ENCODE measurements around the gene ATL3. TPM values are rescaled to one million over a fixed set of nuclear protein-coding genes. Genes with fewer than 3 reads are reported as not detected.

ATL3 gene
- polyA plus RNA-seq, 1 donor from 2014 or later: 4.0 TPM

DNA sequence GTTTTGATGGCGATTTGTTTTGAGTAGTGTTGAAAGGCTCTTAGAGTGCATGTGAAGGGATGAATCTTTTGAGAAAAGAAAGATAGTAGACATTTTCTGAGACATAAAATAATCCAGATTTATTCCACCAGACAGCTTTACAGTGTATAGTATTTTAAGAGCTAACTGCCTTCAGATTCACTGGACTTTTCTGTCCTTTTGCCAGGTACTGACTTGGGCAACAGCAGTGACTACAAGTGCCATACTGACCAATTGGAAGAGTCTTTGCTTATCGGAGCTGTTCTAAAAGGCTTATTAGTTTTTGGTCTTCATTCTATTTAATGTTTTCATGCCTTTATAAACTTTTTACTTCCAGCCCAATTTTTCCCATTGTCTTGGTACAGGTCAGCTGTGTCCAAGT lies 42.6 kb upstream of the ATL3 start:
- H3K27ac ChIP-seq (ENCODE audit: low read length): no peak overlapping the region
- no peak overlapping the region for H3K4me3 ChIP-seq (ENCODE audit: low read length)
- peaks cover 85% of the 10 kb centered on the region for H3K79me2 ChIP-seq (replicated peaks; ENCODE audit: insufficient read depth, low read length)
- H3K36me3 ChIP-seq (ENCODE audit: insufficient read depth, low read length): no peaks in the 10 kb centered on the region
- H3K9ac ChIP-seq (ENCODE audit: low read length): no peak overlapping the region
- H2AFZ ChIP-seq (ENCODE audit: low read depth, low read length): no peak overlapping the region
- no peaks in the 10 kb centered on the region for H3K9me3 ChIP-seq (ENCODE audit: low read length)
- H4K20me1 ChIP-seq (ENCODE audit: insufficient read depth): peaks cover 34% of the 10 kb centered on the region
- no peaks in the 10 kb centered on the region for H3K9me2 ChIP-seq (ENCODE audit: insufficient read depth, low read length)
- TF ChIP-seq TAF1 (IDR thresholded peaks at IDR 0.05; ENCODE audit: low read depth) (no peak), POLR2AphosphoS5 (IDR thresholded peaks at IDR 0.05) (no peak), SMC3 (conservative IDR thresholded peaks at IDR 0.05; ENCODE audit: poor library complexity) (no peak), MXI1 (conservative IDR thresholded peaks at IDR 0.05; ENCODE audit: poor library complexity, severe bottlenecking) (no peak), RAD21 (conservative IDR thresholded peaks at IDR 0.05) (no peak), EP300 (conservative IDR thresholded peaks at IDR 0.05; ENCODE audit: poor library complexity, severe bottlenecking) (no peak), EZH2 (IDR thresholded peaks at IDR 0.05; ENCODE audit: borderline replicate concordance, insufficient read depth, low read length, poor library complexity, severe bottlenecking) (no peak)
- TF ChIP-seq, protein P1, sequence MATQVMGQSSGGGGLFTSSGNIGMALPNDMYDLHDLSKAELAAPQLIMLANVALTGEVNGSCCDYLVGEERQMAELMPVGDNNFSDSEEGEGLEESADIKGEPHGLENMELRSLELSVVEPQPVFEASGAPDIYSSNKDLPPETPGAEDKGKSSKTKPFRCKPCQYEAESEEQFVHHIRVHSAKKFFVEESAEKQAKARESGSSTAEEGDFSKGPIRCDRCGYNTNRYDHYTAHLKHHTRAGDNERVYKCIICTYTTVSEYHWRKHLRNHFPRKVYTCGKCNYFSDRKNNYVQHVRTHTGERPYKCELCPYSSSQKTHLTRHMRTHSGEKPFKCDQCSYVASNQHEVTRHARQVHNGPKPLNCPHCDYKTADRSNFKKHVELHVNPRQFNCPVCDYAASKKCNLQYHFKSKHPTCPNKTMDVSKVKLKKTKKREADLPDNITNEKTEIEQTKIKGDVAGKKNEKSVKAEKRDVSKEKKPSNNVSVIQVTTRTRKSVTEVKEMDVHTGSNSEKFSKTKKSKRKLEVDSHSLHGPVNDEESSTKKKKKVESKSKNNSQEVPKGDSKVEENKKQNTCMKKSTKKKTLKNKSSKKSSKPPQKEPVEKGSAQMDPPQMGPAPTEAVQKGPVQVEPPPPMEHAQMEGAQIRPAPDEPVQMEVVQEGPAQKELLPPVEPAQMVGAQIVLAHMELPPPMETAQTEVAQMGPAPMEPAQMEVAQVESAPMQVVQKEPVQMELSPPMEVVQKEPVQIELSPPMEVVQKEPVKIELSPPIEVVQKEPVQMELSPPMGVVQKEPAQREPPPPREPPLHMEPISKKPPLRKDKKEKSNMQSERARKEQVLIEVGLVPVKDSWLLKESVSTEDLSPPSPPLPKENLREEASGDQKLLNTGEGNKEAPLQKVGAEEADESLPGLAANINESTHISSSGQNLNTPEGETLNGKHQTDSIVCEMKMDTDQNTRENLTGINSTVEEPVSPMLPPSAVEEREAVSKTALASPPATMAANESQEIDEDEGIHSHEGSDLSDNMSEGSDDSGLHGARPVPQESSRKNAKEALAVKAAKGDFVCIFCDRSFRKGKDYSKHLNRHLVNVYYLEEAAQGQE (IDR thresholded peaks at IDR 0.05; ENCODE audit: borderline replicate concordance): no peak
- TF ChIP-seq, protein P2, sequence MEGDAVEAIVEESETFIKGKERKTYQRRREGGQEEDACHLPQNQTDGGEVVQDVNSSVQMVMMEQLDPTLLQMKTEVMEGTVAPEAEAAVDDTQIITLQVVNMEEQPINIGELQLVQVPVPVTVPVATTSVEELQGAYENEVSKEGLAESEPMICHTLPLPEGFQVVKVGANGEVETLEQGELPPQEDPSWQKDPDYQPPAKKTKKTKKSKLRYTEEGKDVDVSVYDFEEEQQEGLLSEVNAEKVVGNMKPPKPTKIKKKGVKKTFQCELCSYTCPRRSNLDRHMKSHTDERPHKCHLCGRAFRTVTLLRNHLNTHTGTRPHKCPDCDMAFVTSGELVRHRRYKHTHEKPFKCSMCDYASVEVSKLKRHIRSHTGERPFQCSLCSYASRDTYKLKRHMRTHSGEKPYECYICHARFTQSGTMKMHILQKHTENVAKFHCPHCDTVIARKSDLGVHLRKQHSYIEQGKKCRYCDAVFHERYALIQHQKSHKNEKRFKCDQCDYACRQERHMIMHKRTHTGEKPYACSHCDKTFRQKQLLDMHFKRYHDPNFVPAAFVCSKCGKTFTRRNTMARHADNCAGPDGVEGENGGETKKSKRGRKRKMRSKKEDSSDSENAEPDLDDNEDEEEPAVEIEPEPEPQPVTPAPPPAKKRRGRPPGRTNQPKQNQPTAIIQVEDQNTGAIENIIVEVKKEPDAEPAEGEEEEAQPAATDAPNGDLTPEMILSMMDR (IDR thresholded peaks at IDR 0.05; ENCODE audit: poor library complexity, severe bottlenecking): no peak
- H3K4me2 ChIP-seq (ENCODE audit: low read length): no peak overlapping the region
- no peaks in the 10 kb centered on the region for H3F3A ChIP-seq (ENCODE audit: insufficient read depth, low read length, poor library complexity, severe bottlenecking)
- H3K27me3 ChIP-seq (ENCODE audit: insufficient read depth, low read depth, low read length): no peaks in the 10 kb centered on the region

DNA sequence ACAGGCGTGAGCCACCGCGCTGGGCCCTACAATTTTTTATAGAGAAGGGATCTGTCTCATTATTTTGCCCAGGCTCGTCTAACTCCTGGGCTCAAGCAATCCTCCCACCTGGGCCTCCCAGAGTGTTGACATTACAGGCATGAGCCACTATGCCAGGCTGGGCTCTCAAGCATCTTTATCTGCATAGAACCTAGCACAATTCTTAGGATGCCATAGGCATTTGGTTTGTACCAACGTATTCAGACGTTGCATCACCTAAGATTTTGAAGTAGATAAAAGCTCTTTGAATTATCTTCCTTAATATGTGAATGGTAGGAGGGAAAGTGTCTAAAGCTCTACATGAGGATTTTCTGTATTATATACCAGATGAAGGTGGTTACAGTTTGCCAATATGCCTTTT lies 40.7 kb upstream of the ATL3 start:
- no peak overlapping the region for H3K9ac ChIP-seq (ENCODE audit: low read length)
- H3K9me3 ChIP-seq (ENCODE audit: low read length): no peaks in the 10 kb centered on the region
- no peaks in the 10 kb centered on the region for H3F3A ChIP-seq (ENCODE audit: insufficient read depth, low read length, poor library complexity, severe bottlenecking)
- peaks cover 29% of the 10 kb centered on the region for H4K20me1 ChIP-seq (ENCODE audit: insufficient read depth)
- no peaks in the 10 kb centered on the region for H3K27me3 ChIP-seq (ENCODE audit: insufficient read depth, low read depth, low read length)
- H3K9me2 ChIP-seq (ENCODE audit: insufficient read depth, low read length): no peaks in the 10 kb centered on the region
- no peak for TF ChIP-seq TAF1 (IDR thresholded peaks at IDR 0.05; ENCODE audit: low read depth)
- TF ChIP-seq SMC3 (conservative IDR thresholded peaks at IDR 0.05; ENCODE audit: poor library complexity): no peak
- TF ChIP-seq, protein P2 (IDR thresholded peaks at IDR 0.05; ENCODE audit: poor library complexity, severe bottlenecking): no peak
- TF ChIP-seq, protein P1 (IDR thresholded peaks at IDR 0.05; ENCODE audit: borderline replicate concordance): no peak
- TF ChIP-seq RAD21 (conservative IDR thresholded peaks at IDR 0.05): no peak
- no peak for TF ChIP-seq EZH2 (IDR thresholded peaks at IDR 0.05; ENCODE audit: borderline replicate concordance, insufficient read depth, low read length, poor library complexity, severe bottlenecking)
- TF ChIP-seq EP300 (conservative IDR thresholded peaks at IDR 0.05; ENCODE audit: poor library complexity, severe bottlenecking): no peak
- no peak for TF ChIP-seq POLR2AphosphoS5 (IDR thresholded peaks at IDR 0.05)
- TF ChIP-seq MXI1 (conservative IDR thresholded peaks at IDR 0.05; ENCODE audit: poor library complexity, severe bottlenecking): no peak
- no peaks in the 10 kb centered on the region for H3K36me3 ChIP-seq (ENCODE audit: insufficient read depth, low read length)
- no peak overlapping the region for H3K27ac ChIP-seq (ENCODE audit: low read length)
- peaks cover 87% of the 10 kb centered on the region for H3K79me2 ChIP-seq (replicated peaks; ENCODE audit: insufficient read depth, low read length)
- H3K4me3 ChIP-seq (ENCODE audit: low read length): no peak overlapping the region
- no peak overlapping the region for H2AFZ ChIP-seq (ENCODE audit: low read depth, low read length)
- H3K4me2 ChIP-seq (ENCODE audit: low read length): no peak overlapping the region

All from neural cell (in vitro differentiated cells).